ENCODE results near the gene EEIG1. TPM values are rescaled to one million over a fixed set of nuclear protein-coding genes. Genes with fewer than 3 reads are reported as not detected.

The EEIG1 gene
- total RNA-seq, 4 donors from 2014 or later, result 33.0 to 81.3 (median 48.9) TPM

GRCh38 chr9:127967151-127967809, 13.5 kb downstream of the EEIG1 start:
- no peak overlapping the region for H3K4me3 ChIP-seq (ENCODE audit: low read depth, poor library complexity, severe bottlenecking)
- WGBS, 2 donors, result 54 to 70% methylated on average over 6 to 8 of the region's 9 CpGs
- intact Hi-C loops (cut with DNase I; ENCODE audit: low total_unique reads), result no loop called here
- DNase-seq (ENCODE audit: low spot score in 2 of 2), result no peak
- TF ChIP-seq CTCF (IDR thresholded peaks at IDR 0.05), result no peak
- no peak for TF ChIP-seq POLR2A (IDR thresholded peaks at IDR 0.05)

- DNase-seq (ENCODE audit: low spot score in 2 of 2), result no peak
- TF ChIP-seq CTCF (IDR thresholded peaks at IDR 0.05) (no peak), POLR2A (IDR thresholded peaks at IDR 0.05) (no peak)
- intact Hi-C loops (cut with DNase I; ENCODE audit: low total_unique reads), result no loop called here
- H3K4me3 ChIP-seq (ENCODE audit: low read depth, poor library complexity, severe bottlenecking), result no peak overlapping the region
- 46 to 53% methylated on average over 8 of the region's 8 CpGs for WGBS, 2 donors
Observed at GRCh38 chr9:127966416-127967150, 14.2 kb downstream of the EEIG1 start.

GRCh38 chr9:127965953-127966352, 14.8 kb downstream of the EEIG1 start:
- DNase-seq (ENCODE audit: low spot score in 2 of 2), result no peak
- TF ChIP-seq CTCF (IDR thresholded peaks at IDR 0.05) (no peak), POLR2A (IDR thresholded peaks at IDR 0.05) (no peak)
- H3K4me3 ChIP-seq (ENCODE audit: low read depth, poor library complexity, severe bottlenecking), result no peak overlapping the region
- intact Hi-C loops (cut with DNase I; ENCODE audit: low total_unique reads), result no loop called here
- 28 to 33% methylated on average over 6 of the region's 6 CpGs for WGBS, 2 donors

- intact Hi-C loops (cut with DNase I; ENCODE audit: low total_unique reads), result no loop called here
- DNase-seq (ENCODE audit: low spot score in 2 of 2), result no peak
- 51 to 52% methylated on average over 19 of the region's 19 CpGs for WGBS, 2 donors
- no peak overlapping the region for H3K4me3 ChIP-seq (ENCODE audit: low read depth, poor library complexity, severe bottlenecking)
- TF ChIP-seq POLR2A (IDR thresholded peaks at IDR 0.05) (no peak), CTCF (IDR thresholded peaks at IDR 0.05) (no peak)
Observed at GRCh38 chr9:127963359-127964064, 17.3 kb downstream of the EEIG1 start.

GRCh38 chr9:127963041-127963358, 17.8 kb downstream of the EEIG1 start:
- intact Hi-C loops (cut with DNase I; ENCODE audit: low total_unique reads), result no loop called here
- TF ChIP-seq CTCF (IDR thresholded peaks at IDR 0.05), result no peak
- TF ChIP-seq POLR2A (IDR thresholded peaks at IDR 0.05), result no peak
- 31 to 47% methylated on average over 3 of the region's 3 CpGs for WGBS, 2 donors
- DNase-seq (ENCODE audit: low spot score in 2 of 2), result no peak
- no peak overlapping the region for H3K4me3 ChIP-seq (ENCODE audit: low read depth, poor library complexity, severe bottlenecking)

Measured in lower leg skin (tissue), 4 donors.